HepG2 (cell line): Measurements from ENCODE around the gene ROMO1. TPM values are rescaled to one million over a fixed set of nuclear protein-coding genes. Genes with fewer than 3 reads are reported as not detected.

Source experiments
- ATAC-seq: fragments of 200-7000 bp; cut with Tn5 transposase; 3 replicates; pipeline ENCODE4 v1.9.1; 2020; ENCODE audit warnings: mild to moderate bottlenecking, moderate library complexity
- BruUV-seq: library from RNA; stranded (reverse); fragments of 400-500 nt; replicated peaks from 2 replicates; lab custom pipeline; 2021; lab: Mats Ljungman, UMichigan
- CTCF ChIA-PET: fragments of 300-600 bp; formaldehyde crosslinking; extraction: SDS; loops from one replicate; lab custom pipeline; 2021; ENCODE audit warnings: low total read pairs, inconsistent platforms, low intra/inter-chr PET ratio; lab: Yijun Ruan, JAX
- POLR2A ChIA-PET: fragments of 350-600 bp; sonication (Branson Sonifier 250); formaldehyde crosslinking; loops from one replicate; lab custom pipeline; 2020; ENCODE audit warnings: antibody characterized with exemption, inconsistent platforms; lab: Yijun Ruan, JAX
- DNase-seq: peaks from one replicate; pipeline ENCODE4 v3.0.0-alpha.2; 2015; ENCODE audit warnings: low spot score
- FAIRE-seq: peaks from 3 replicates; lab custom pipeline; 2011; peaks lifted over from hg19 to GRCh38; lab: Jason Lieb, UNC
- H2AFZ ChIP-seq: one replicate; pipeline ENCODE4 v1.6.1; 2011; ENCODE audit warnings: low read length, inconsistent platforms
- H3K27ac ChIP-seq: fragments of 300-600 bp; 3 replicates; pipeline ENCODE4 v1.8.0; 2011; ENCODE audit warnings: mixed run types, mild to moderate bottlenecking, mixed read lengths, low read length, inconsistent platforms; ENCODE audit not compliant: insufficient read depth; ENCODE audit errors: extremely low read length
- H3K27me3 ChIP-seq, 2 experiments: fragments of 200-600 bp in 1 of 2; 2 replicates in 1 of 2; 3 replicates in 1 of 2; pipeline versions ENCODE4 v1.6.0 to v1.8.0; 2011; ENCODE audit warnings: low read length in 2 of 2, mild to moderate bottlenecking in 2 of 2, moderate library complexity in 2 of 2, inconsistent platforms in 1 of 2; ENCODE audit not compliant: insufficient read depth in 2 of 2, control insufficient read depth in 1 of 2
- H3K36me3 ChIP-seq, 2 experiments: fragments of 200-600 bp in 1 of 2; replicated peaks in 1 of 2; 2 replicates in 1 of 2; 3 replicates in 1 of 2; pipeline versions ENCODE4 v1.5.1 to v1.8.0; 2011; ENCODE audit warnings: low read length in 2 of 2, inconsistent platforms in 1 of 2; ENCODE audit not compliant: insufficient read depth in 2 of 2, control insufficient read depth in 1 of 2
- H3K4me1 ChIP-seq: 2 replicates; pipeline ENCODE4 v1.5.1; 2012; ENCODE audit warnings: low read length, inconsistent platforms; ENCODE audit not compliant: insufficient read depth
- H3K4me2 ChIP-seq: 2 replicates; pipeline ENCODE4 v1.6.0; 2011; ENCODE audit warnings: low read depth, low read length, inconsistent platforms
- H3K4me3 ChIP-seq, 3 experiments: fragments of 200-600 bp in 1 of 3; sonication (generic), shearing (Covaris generic) in 1 of 3; replicated peaks in 1 of 3; 2 replicates each; pipeline ENCODE4 v1.5.1; 2011 to 2016; ENCODE audit warnings: low read length in 3 of 3, inconsistent platforms in 2 of 3, low read depth in 2 of 3, mild to moderate bottlenecking in 2 of 3, control low read depth in 1 of 3, mixed read lengths in 1 of 3; ENCODE audit not compliant: insufficient read depth in 1 of 3
- H3K79me2 ChIP-seq: one replicate; pipeline ENCODE4 v1.6.1; 2011; ENCODE audit warnings: low read length, inconsistent platforms; ENCODE audit not compliant: insufficient read depth
- H3K9ac ChIP-seq: 2 replicates; pipeline ENCODE4 v1.6.0; 2011; ENCODE audit warnings: mild to moderate bottlenecking, low read depth, low read length, inconsistent platforms; ENCODE audit not compliant: insufficient read depth
- H3K9me3 ChIP-seq: 2 replicates; pipeline ENCODE4 v1.5.1; 2012; ENCODE audit warnings: mild to moderate bottlenecking, low read length
- H4K20me1 ChIP-seq: 2 replicates; pipeline ENCODE4 v1.6.0; 2011; ENCODE audit warnings: inconsistent platforms, mild to moderate bottlenecking, low read length, moderate library complexity; ENCODE audit not compliant: insufficient read depth
- AKAP8 ChIP-seq: sonication (generic); formaldehyde crosslinking; IDR thresholded peaks from 2 replicates; pipeline ENCODE4 v1.5.1; 2020; ENCODE audit warnings: mild to moderate bottlenecking, missing genetic modification reagents
- GATAD1 ChIP-seq: IDR thresholded peaks from 2 replicates; pipeline ENCODE4 v1.6.1; 2016; ENCODE audit warnings: missing genetic modification reagents, missing compliant biosample characterization
- HNRNPUL1 ChIP-seq: fragments of 200-400 bp; formaldehyde crosslinking; IDR thresholded peaks from 2 replicates; pipeline ENCODE4 v1.6.1; 2017; ENCODE audit warnings: low read depth, mild to moderate bottlenecking, low read length, moderate library complexity
- MBD4 ChIP-seq: IDR thresholded peaks from 2 replicates; pipeline ENCODE4 v1.6.1; 2012; ENCODE audit warnings: low read length, inconsistent platforms, borderline replicate concordance
- POLR2A ChIP-seq, 2 experiments: IDR thresholded peaks; 2 replicates each; pipeline ENCODE4 v1.6.1; 2011; ENCODE audit warnings: low read depth in 2 of 2, low read length in 2 of 2, mild to moderate bottlenecking in 1 of 2, moderate library complexity in 1 of 2; ENCODE audit not compliant: insufficient read depth in 1 of 2
- RBFOX2 ChIP-seq: fragments of 200-400 bp; formaldehyde crosslinking; IDR thresholded peaks from 2 replicates; pipeline ENCODE4 v1.6.1; 2017; ENCODE audit warnings: low read depth, mild to moderate bottlenecking, low read length
- SAP130 ChIP-seq: IDR thresholded peaks from 2 replicates; pipeline ENCODE4 v1.6.1; 2016; ENCODE audit warnings: low read depth
- ZHX2 ChIP-seq, 2 experiments: sonication (generic) in 1 of 2; formaldehyde crosslinking in 1 of 2; IDR thresholded peaks; 2 replicates each; pipeline versions ENCODE4 v1.6.1 to v1.9.0; 2014 to 2022; ENCODE audit warnings: antibody characterized with exemption in 1 of 2, borderline replicate concordance in 1 of 2, inconsistent platforms in 1 of 2, low read depth in 1 of 2, missing genetic modification reagents in 1 of 2
- ZNF646 ChIP-seq: sonication (generic); formaldehyde crosslinking; IDR thresholded peaks from 2 replicates; pipeline ENCODE4 v1.9.0; 2021; ENCODE audit warnings: mild to moderate bottlenecking, missing genetic modification reagents
- ZNF879 ChIP-seq: sonication (generic); formaldehyde crosslinking; IDR thresholded peaks from 2 replicates; pipeline ENCODE4 v1.8.1; 2023; ENCODE audit warnings: missing genetic modification reagents
- WGBS: methylation state at CpG from one replicate; pipeline ENCODE4 v1.1.6; 2017; ENCODE audit warnings: low lambda C conversion rate; 5-methylcytosine and 5-hydroxymethylcytosine counted together
- in situ Hi-C: cut with HindIII; loops from 2 replicates; pipeline ENCODE4 v1.10.0; 2017; ENCODE audit warnings: low pct_unique_long_range_greater_than_20kb; ENCODE audit not compliant: extremely low pct_ligation_motif_present
- intact Hi-C: fragments of 100-400 bp; cut with micrococcal nuclease; formaldehyde crosslinking; loops from one replicate; pipeline ENCODE4 v1.10.0; 2022; ENCODE audit not compliant: unreplicated experiment
- polyA plus RNA-seq, 8 experiments: library from polyadenylated mRNA; depleted of rRNA in 3 of 8; stranded (reverse) in 7 of 8; unstranded in 1 of 8; fragments of >200 nt; fragmentation: Illumina TruSeq in 4 of 8; extraction: Trizol in 4 of 8; gene quantifications; 2 replicates each; pipeline versions ENCODE4 v1.2.1 to v1.2.3, GENCODE V29; 2011 to 2016; ENCODE audit warnings: low read depth in 4 of 8, missing spikeins in 1 of 8, mixed read lengths in 1 of 8; ENCODE audit not compliant: insufficient read depth in 1 of 8
- total RNA-seq, 5 experiments: library from RNA; depleted of rRNA; stranded (reverse); fragments of >200 nt; fragmentation: Illumina TruSeq; extraction: Trizol; gene quantifications; 2 replicates each; pipeline ENCODE4 v1.2.3, GENCODE V29; 2016; ENCODE audit warnings: low read depth in 1 of 5

Gene ROMO1
- total and polyA plus RNA-seq, 2 of the 13 experiments (the other 11 are each of a cell fraction or from before 2014, with no cell fraction given), result 636 to 755 TPM

- peaks cover 63% of the 10 kb centered on the region for H4K20me1 ChIP-seq
- no peak for TF ChIP-seq HNRNPUL1
- TF ChIP-seq POLR2A (IDR thresholded peaks at IDR 0.05; ENCODE audit: insufficient read depth in 1 of 2, low read depth in 2 of 2, low read length in 2 of 2), result peak in 1 of 2 experiments; percentile 24; a peak in 1 of 4 replicates
- TF ChIP-seq AKAP8 (CRISPR knock-in tag), result no peak
- TF ChIP-seq ZNF879 (CRISPR knock-in tag), result no peak
- no peak for TF ChIP-seq ZHX2 (IDR thresholded peaks at IDR 0.05; ENCODE audit: low read depth)
- TF ChIP-seq ZHX2 (CRISPR knock-in tag; IDR thresholded peaks at IDR 0.05; ENCODE audit: borderline replicate concordance), result 0 out of 2 replicates have a peak, but pooled peaks have one; percentile 43
- TF ChIP-seq ZNF646 (CRISPR knock-in tag), result 0 out of 2 replicates have a peak, but pooled peaks have one; percentile 47
- TF ChIP-seq MBD4, result peak; percentile 46; the same call in 1 of the 2 replicates
- 0 out of 2 replicates have a peak, but pooled peaks have one; percentile 7 for TF ChIP-seq GATAD1 (CRISPR knock-in tag)
- TF ChIP-seq RBFOX2, result 0 out of 2 replicates have a peak, but pooled peaks have one; percentile 37
- TF ChIP-seq SAP130, result peak; percentile 19; the same call in 1 of the 2 replicates
- TF ChIP-seq, all 625 proteins: peak for 7
- intact Hi-C loops (no loop called here), in situ Hi-C loops (loop anchor here (5.0 kb wide), 1 partner anchor 45 kb away; the partner anchor contains the start of gene SPAG4)
- peak overlapping the region; percentile 95 for H3K4me2 ChIP-seq
- 8% methylated on average over 2 of the region's 2 CpGs for WGBS
- H3K9ac ChIP-seq, result peak overlapping the region; percentile 99
- ChIA-PET POLR2A (interaction anchor here (2.3 to 4.6 kb wide), 5 partner anchors 25 to 208 kb away, joined by 8 to 73 read pairs (median 20); partner anchors contain the start of genes CEP250, NFS1, RBM39 and ROMO1), CTCF (no interaction called here)
- peaks cover 71% of the 10 kb centered on the region for H3K79me2 ChIP-seq
- peaks cover 0 to under 1% of the 10 kb centered on the region in 2 experiments; a peak in 1 of 5 replicates for H3K36me3 ChIP-seq
- H3K4me3 ChIP-seq, result peak overlapping the region; percentile 76 to 99 (median 79)
- peak overlapping the region; percentile 90 for H3K27ac ChIP-seq
- H2AFZ ChIP-seq, result no peak overlapping the region
- BruUV-seq, result no TSS peak
- H3K9me3 ChIP-seq, result no peaks in the 10 kb centered on the region
- peaks cover 60% of the 10 kb centered on the region for H3K4me1 ChIP-seq
- no peak for DNase-seq
- no peak for FAIRE-seq
- no peak for ATAC-seq
- no peaks in the 10 kb centered on the region; a peak in 1 of 5 replicates for H3K27me3 ChIP-seq
Measured at GRCh38 chr20:35662551-35662950, 36.7 kb upstream of the ROMO1 start.
